Natural killer cell treated with Interleukin-12 subunit alpha and Interleukin-12 subunit beta and Interleukin-15 and Interleukin-18, amount 100 ng/mL, for 72 hours (primary cell): ENCODE measurements around the gene HOXD10. TPM values are rescaled to one million over a fixed set of nuclear protein-coding genes. Genes with fewer than 3 reads are reported as not detected.

ENCODE experiments used
- ATAC-seq, 2 donors: fragments of 150-1000 bp; cut with Tn5 transposase in 1 of 2; sonication (Bioruptor Pico), chemical (Tn5 transposase) in 1 of 2; 2 replicates each; pipeline ENCODE4 v1.10.0; 2021
- DNase-seq: peaks from one replicate; pipeline ENCODE4 v3.0.0; 2022; ENCODE audit warnings: low spot score
- H3K27ac Mint-ChIP-seq, 2 donors: 1 replicate in 1 of 2; 2 replicates in 1 of 2; pipeline ENCODE4 v1.8.0; 2022; ENCODE audit warnings: mixed read lengths in 2 of 2, mild to moderate bottlenecking in 1 of 2, moderate library complexity in 1 of 2
- H3K27me3 Mint-ChIP-seq, 2 donors: 1 replicate in 1 of 2; 2 replicates in 1 of 2; pipeline ENCODE4 v1.8.0; 2022; ENCODE audit warnings: mixed read lengths in 2 of 2
- H3K36me3 Mint-ChIP-seq: one replicate; pipeline ENCODE4 v1.8.0; 2022; ENCODE audit warnings: mixed read lengths
- H3K4me1 Mint-ChIP-seq, 2 donors: 1 replicate in 1 of 2; 2 replicates in 1 of 2; pipeline ENCODE4 v1.8.0; 2022; ENCODE audit warnings: low read depth in 2 of 2, mixed read lengths in 2 of 2, mild to moderate bottlenecking in 1 of 2
- H3K4me3 Mint-ChIP-seq: one replicate; pipeline ENCODE4 v1.8.0; 2022; ENCODE audit warnings: mixed read lengths
- H3K9me3 Mint-ChIP-seq: 2 replicates; pipeline ENCODE4 v1.8.0; 2022; ENCODE audit warnings: mixed read lengths
- total RNA-seq, 2 donors: library from RNA; stranded (reverse); gene quantifications; one replicate each; pipeline ENCODE4 v1.2.3, GENCODE V29; 2022

HOXD10 gene
- total RNA-seq, 2 donors from 2014 or later = not detected

GRCh38 chr2:176151442-176152287 is 35.1 kb downstream of the HOXD10 start, which contains the start of gene HOXD4:
Gene HOXD4 (plus strand): TSS chr2:176151550. CDS start chr2:176151634, 84 bp downstream.
- ATAC-seq (no peak), DNase-seq (no peak)
- Mint-ChIP-seq H3K27me3 (peaks cover 47 to 69% of the 10 kb centered on the region in 2 donors), H3K27ac (no peak within 1 kb of the TSS), H3K4me1 (no peaks in the 10 kb centered on the region), H3K9me3 (no peaks in the 10 kb centered on the region), H3K4me3 (no peak within 1 kb of the TSS), H3K36me3 (no peaks in the 10 kb centered on the region)

GRCh38 chr2:176152350-176153181 is 36.0 kb downstream of the HOXD10 start:
- Mint-ChIP-seq H3K27me3 (peaks cover 43 to 71% of the 10 kb centered on the region in 2 donors), H3K27ac (no peak overlapping the region), H3K9me3 (no peaks in the 10 kb centered on the region), H3K4me1 (no peaks in the 10 kb centered on the region), H3K36me3 (no peaks in the 10 kb centered on the region), H3K4me3 (no peak overlapping the region)
- DNase-seq (no peak), ATAC-seq (no peak)

- Mint-ChIP-seq H3K4me3 (no peak overlapping the region), H3K9me3 (no peaks in the 10 kb centered on the region), H3K36me3 (no peaks in the 10 kb centered on the region), H3K4me1 (peaks cover 0 to 2% of the 10 kb centered on the region in 2 donors), H3K27me3 (peaks cover 39 to 61% of the 10 kb centered on the region in 2 donors), H3K27ac (no peak overlapping the region)
- DNase-seq (no peak), ATAC-seq (no peak)
Observed at GRCh38 chr2:176154576-176155252, 38.1 kb downstream of the HOXD10 start.

- DNase-seq (no peak), ATAC-seq (no peak)
- H3K27me3 Mint-ChIP-seq = peaks cover 34 to 54% of the 10 kb centered on the region in 2 donors
- H3K36me3 Mint-ChIP-seq = no peaks in the 10 kb centered on the region
- peaks cover 0 to 2% of the 10 kb centered on the region in 2 donors for H3K4me1 Mint-ChIP-seq
- no peak overlapping the region for H3K4me3 Mint-ChIP-seq
- H3K27ac Mint-ChIP-seq = no peak overlapping the region
- no peaks in the 10 kb centered on the region for H3K9me3 Mint-ChIP-seq
Observed at GRCh38 chr2:176155356-176156044, 38.9 kb downstream of the HOXD10 start.

GRCh38 chr2:176156301-176156806 is 39.8 kb downstream of the HOXD10 start:
- Mint-ChIP-seq H3K9me3 (no peaks in the 10 kb centered on the region), H3K36me3 (no peaks in the 10 kb centered on the region), H3K4me3 (no peak overlapping the region), H3K4me1 (peaks cover 0 to 2% of the 10 kb centered on the region in 2 donors), H3K27me3 (peaks cover 33 to 56% of the 10 kb centered on the region in 2 donors), H3K27ac (no peak overlapping the region)
- ATAC-seq = no peak
- no peak for DNase-seq

- DNase-seq (no peak), ATAC-seq (no peak)
- peaks cover 0 to 2% of the 10 kb centered on the region in 2 donors for H3K4me1 Mint-ChIP-seq
- H3K4me3 Mint-ChIP-seq = no peak within 1 kb of the TSS
- H3K9me3 Mint-ChIP-seq = no peaks in the 10 kb centered on the region
- no peak within 1 kb of the TSS for H3K27ac Mint-ChIP-seq
- no peaks in the 10 kb centered on the region for H3K36me3 Mint-ChIP-seq
- peaks cover 37 to 62% of the 10 kb centered on the region in 2 donors for H3K27me3 Mint-ChIP-seq
Observed at GRCh38 chr2:176156807-176157498, 40.4 kb downstream of the HOXD10 start, which contains the start of gene HOXD3. Gene HOXD3 (plus strand): TSS chr2:176157307. CDS start chr2:176169115, 11,808 bp downstream.

GRCh38 chr2:176157499-176158185 is 41.1 kb downstream of the HOXD10 start:
- DNase-seq = no peak
- Mint-ChIP-seq H3K4me3 (no peak overlapping the region), H3K27ac (no peak overlapping the region), H3K27me3 (peaks cover 41 to 64% of the 10 kb centered on the region in 2 donors), H3K36me3 (no peaks in the 10 kb centered on the region), H3K9me3 (no peaks in the 10 kb centered on the region), H3K4me1 (peaks cover 0 to 2% of the 10 kb centered on the region in 2 donors)
- no peak for ATAC-seq

GRCh38 chr2:176158186-176158591 is 41.6 kb downstream of the HOXD10 start:
- H3K27ac Mint-ChIP-seq = no peak overlapping the region

GRCh38 chr2:176158855-176159662 is 42.5 kb downstream of the HOXD10 start:
- H3K36me3 Mint-ChIP-seq = peaks cover 4% of the 10 kb centered on the region
- ATAC-seq (no peak), DNase-seq (no peak)
- H3K27me3 Mint-ChIP-seq = peaks cover 52 to 70% of the 10 kb centered on the region in 2 donors
- H3K27ac Mint-ChIP-seq = no peak overlapping the region
- no peak overlapping the region for H3K4me3 Mint-ChIP-seq
- peaks cover under 1% of the 10 kb centered on the region for H3K9me3 Mint-ChIP-seq
- peaks cover 3 to 7% of the 10 kb centered on the region in 2 donors for H3K4me1 Mint-ChIP-seq

More at GRCh38 chr2:176158186-176158591, 41.6 kb downstream of the HOXD10 start:
- ATAC-seq (no peak), DNase-seq (no peak)
- Mint-ChIP-seq H3K9me3 (no peaks in the 10 kb centered on the region), H3K4me3 (no peak overlapping the region), H3K4me1 (peaks cover 0 to 2% of the 10 kb centered on the region in 2 donors), H3K36me3 (no peaks in the 10 kb centered on the region), H3K27me3 (peaks cover 43 to 67% of the 10 kb centered on the region in 2 donors)

- Mint-ChIP-seq H3K36me3 (peaks cover 8% of the 10 kb centered on the region), H3K27me3 (peaks cover 50 to 68% of the 10 kb centered on the region in 2 donors), H3K9me3 (peaks cover 3% of the 10 kb centered on the region), H3K4me1 (peaks cover 6 to 9% of the 10 kb centered on the region in 2 donors), H3K4me3 (no peak overlapping the region), H3K27ac (no peak overlapping the region)
- ATAC-seq = no peak
- no peak for DNase-seq
Observed at GRCh38 chr2:176159663-176160250, 43.2 kb downstream of the HOXD10 start.
